ENCODE results near the gene TMCO6. TPM values are rescaled to one million over a fixed set of nuclear protein-coding genes. Genes with fewer than 3 reads are reported as not detected.

The TMCO6 gene
- total and polyA plus RNA-seq, 9 of the 15 experiments (the other 6 are each of a cell fraction or from before 2014, with no cell fraction given), result 3.4 to 46.4 (median 16.7) TPM

DNA sequence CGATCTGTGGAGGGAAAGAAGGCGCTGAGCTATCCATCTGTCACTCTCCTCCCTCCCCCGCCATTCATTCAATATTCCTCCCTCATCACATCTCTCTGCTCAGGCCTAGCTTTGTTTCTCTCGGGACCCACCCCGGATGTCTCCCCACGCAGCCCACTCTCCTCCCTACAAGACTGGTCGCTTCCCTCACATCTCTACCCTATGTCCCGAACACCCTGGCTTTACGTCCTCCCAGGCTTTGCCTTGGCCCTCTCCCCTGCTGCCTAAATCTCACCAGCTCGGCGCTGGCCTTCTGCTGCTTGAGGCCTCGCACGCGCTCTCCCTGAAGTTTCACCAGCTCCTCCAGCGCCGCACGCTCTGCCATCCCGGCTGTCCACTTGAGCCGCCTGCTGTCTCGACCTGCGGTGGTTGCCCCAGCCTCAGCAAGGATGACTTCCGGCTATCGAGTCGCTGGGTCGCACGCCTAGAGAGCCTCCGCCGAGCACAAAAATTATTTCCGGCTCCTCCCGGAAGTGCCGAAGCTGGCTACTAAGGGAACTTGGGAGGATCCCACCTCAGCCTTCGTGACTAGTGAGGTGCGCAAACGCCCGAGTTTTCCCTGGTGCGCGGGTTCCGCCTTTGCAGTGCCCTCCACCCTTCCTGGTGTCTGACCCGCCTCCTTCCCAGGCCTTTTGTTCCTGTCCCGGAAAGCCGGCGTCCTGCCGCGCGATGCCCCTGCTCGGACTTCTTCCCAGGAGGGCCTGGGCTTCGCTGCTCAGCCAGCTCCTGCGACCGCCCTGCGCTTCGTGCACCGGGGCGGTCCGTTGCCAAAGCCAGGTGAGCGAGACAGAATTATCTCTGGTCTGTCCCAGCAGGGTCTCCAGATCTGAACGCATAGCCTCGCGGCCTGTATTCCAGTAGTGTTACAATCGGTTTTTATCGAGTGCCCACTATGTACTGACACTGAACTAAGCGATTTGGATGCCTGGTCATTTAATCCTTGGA is 52.0 kb downstream of the TMCO6 start, which contains the start of the genes HARS1 and HARS2 (continued):
- TF ChIP-seq, protein P1, sequence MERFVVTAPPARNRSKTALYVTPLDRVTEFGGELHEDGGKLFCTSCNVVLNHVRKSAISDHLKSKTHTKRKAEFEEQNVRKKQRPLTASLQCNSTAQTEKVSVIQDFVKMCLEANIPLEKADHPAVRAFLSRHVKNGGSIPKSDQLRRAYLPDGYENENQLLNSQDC (CRISPR knock-in tag; IDR thresholded peaks at IDR 0.05), result no peak
- TF ChIP-seq DPF2 (IDR thresholded peaks at IDR 0.05) (peak; percentile 69; the same call in 1 of the 2 replicates), BHLHE40 (IDR thresholded peaks at IDR 0.05; ENCODE audit: low read length) (peak; percentile 48), SMC3 (conservative IDR thresholded peaks at IDR 0.05; ENCODE audit: insufficient read depth, low read depth, low read length) (no peak), XRCC3 (IDR thresholded peaks at IDR 0.05) (no peak), FOXJ3 (CRISPR knock-in tag; IDR thresholded peaks at IDR 0.05) (no peak), JUND (IDR thresholded peaks at IDR 0.05; ENCODE audit: borderline replicate concordance, low read depth, low read length) (peak; percentile 56), JUND (tag; IDR thresholded peaks at IDR 0.05; ENCODE audit: borderline replicate concordance, low read depth, low read length) (no peak; the same call in 2 of the 3 replicates), RBBP5 (IDR thresholded peaks at IDR 0.05; ENCODE audit: borderline replicate concordance, insufficient read depth, low read length, poor library complexity, severe bottlenecking) (peak; percentile 78), ZNF77 (CRISPR knock-in tag; IDR thresholded peaks at IDR 0.05) (no peak), PHF8 (IDR thresholded peaks at IDR 0.05; ENCODE audit: borderline replicate concordance, low read length) (peak; percentile 94), SRSF3 (IDR thresholded peaks at IDR 0.05; ENCODE audit: insufficient read depth, low read length) (no peak), TCFL5 (CRISPR knock-in tag; conservative IDR thresholded peaks at IDR 0.05) (no peak), SMARCA5 (IDR thresholded peaks at IDR 0.05) (peak; percentile 73; the same call in 1 of the 2 replicates), NR2F6 (CRISPR knock-in tag; IDR thresholded peaks at IDR 0.05) (no peak), C11orf30 (IDR thresholded peaks at IDR 0.05; ENCODE audit: low read depth) (peak; percentile 87), RAD21 (CRISPR knock-in tag; conservative IDR thresholded peaks at IDR 0.05 in 1 of 2, IDR thresholded peaks at IDR 0.05 in 1 of 2) (peak; percentile 9 to 10; a peak in 1 of 4 replicates), KAT2B (IDR thresholded peaks at IDR 0.05; ENCODE audit: low read depth, low read length) (no peak)
- TF ChIP-seq, protein P2, sequence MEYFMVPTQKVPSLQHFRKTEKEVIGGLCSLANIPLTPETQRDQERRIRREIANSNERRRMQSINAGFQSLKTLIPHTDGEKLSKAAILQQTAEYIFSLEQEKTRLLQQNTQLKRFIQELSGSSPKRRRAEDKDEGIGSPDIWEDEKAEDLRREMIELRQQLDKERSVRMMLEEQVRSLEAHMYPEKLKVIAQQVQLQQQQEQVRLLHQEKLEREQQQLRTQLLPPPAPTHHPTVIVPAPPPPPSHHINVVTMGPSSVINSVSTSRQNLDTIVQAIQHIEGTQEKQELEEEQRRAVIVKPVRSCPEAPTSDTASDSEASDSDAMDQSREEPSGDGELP (CRISPR knock-in tag; IDR thresholded peaks at IDR 0.05; ENCODE audit: borderline replicate concordance), result peak; percentile 90
- TF ChIP-seq, protein P3, sequence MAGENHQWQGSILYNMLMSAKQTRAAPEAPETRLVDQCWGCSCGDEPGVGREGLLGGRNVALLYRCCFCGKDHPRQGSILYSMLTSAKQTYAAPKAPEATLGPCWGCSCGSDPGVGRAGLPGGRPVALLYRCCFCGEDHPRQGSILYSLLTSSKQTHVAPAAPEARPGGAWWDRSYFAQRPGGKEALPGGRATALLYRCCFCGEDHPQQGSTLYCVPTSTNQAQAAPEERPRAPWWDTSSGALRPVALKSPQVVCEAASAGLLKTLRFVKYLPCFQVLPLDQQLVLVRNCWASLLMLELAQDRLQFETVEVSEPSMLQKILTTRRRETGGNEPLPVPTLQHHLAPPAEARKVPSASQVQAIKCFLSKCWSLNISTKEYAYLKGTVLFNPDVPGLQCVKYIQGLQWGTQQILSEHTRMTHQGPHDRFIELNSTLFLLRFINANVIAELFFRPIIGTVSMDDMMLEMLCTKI (IDR thresholded peaks at IDR 0.05; ENCODE audit: partially characterized antibody), result no peak
- TF ChIP-seq, protein P4, sequence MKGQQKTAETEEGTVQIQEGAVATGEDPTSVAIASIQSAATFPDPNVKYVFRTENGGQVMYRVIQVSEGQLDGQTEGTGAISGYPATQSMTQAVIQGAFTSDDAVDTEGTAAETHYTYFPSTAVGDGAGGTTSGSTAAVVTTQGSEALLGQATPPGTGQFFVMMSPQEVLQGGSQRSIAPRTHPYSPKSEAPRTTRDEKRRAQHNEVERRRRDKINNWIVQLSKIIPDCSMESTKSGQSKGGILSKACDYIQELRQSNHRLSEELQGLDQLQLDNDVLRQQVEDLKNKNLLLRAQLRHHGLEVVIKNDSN (CRISPR knock-in tag; IDR thresholded peaks at IDR 0.05), result no peak

Measured in K562 (cell line).